HUDEP-2 (cell line): Measurements from ENCODE around the gene ABTB2.

Experiments used
- DNase-seq, 76 experiments: peaks; one replicate each; lab custom pipeline; 2025; ENCODE audit not compliant: unreplicated experiment in 76 of 76; lab: John Stamatoyannopoulos, UW

ABTB2 gene

DNA sequence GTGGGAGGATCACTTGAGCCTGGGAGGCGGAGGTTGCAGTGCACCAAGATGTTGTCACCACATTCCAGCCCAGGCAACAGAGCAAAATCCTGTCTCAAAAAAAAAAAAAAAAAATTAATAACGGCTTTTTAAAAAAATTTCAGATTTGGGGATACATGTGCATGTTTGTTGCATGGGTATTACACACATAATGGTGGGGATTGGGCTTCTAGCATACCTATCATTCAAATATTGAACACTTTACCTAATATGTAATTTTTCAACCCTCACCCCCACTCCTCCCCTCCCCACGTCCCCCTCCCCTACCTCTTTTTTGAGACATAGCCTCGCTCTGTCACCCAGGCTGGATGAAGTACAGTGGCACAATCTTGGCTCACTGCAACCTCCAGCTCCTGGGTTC is 40.1 kb downstream of the ABTB2 start:
- DNase-seq, result no peak

DNA sequence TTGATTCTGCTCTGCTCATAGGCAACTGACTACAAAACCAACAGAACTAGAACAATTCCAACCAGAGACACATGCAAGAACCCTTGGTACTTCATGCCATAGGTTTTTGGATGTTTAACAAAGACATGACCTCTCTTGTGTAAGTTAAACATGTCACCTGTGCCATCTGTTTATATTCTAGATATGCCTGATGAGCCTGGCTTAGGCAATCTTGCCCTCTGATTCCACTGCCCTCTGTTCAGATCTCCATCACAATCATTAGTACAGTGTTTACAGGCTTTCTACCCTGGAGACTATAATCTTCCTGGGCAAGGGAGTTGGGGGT is 40.8 kb downstream of the ABTB2 start:
- no peak for DNase-seq

DNA sequence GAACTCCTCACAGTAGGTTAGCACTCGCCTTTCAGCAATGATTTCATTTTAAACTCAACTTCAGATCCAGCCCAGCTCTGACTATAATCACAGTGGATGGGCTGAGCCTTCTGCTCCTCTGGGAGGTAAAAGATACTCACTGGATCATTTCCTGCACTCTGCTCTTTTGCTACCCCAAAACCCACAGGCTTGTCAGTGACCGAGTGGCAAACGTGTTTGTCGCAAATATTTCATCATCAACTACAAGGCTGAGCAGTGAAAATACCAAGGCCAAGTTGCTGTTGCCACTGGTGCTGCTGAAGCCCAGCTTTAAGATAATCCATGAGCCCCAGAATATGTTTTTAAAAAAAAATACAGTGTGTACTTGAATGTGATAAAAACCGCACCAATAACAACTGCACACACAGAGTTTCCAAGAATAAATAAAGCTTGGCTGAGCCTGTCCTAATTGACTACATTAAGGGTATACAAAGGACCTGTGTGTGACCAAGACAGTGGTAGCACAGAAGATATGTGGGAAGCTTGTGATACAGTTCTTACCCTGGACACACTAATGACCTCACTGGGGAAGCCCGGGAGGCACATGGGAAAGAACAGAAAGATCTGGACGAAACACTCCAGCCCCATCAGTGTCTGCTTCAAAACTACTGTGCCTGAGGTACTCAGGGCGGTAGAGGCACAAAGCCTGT is 41.3 kb downstream of the ABTB2 start:
- DNase-seq, result no peak

DNA sequence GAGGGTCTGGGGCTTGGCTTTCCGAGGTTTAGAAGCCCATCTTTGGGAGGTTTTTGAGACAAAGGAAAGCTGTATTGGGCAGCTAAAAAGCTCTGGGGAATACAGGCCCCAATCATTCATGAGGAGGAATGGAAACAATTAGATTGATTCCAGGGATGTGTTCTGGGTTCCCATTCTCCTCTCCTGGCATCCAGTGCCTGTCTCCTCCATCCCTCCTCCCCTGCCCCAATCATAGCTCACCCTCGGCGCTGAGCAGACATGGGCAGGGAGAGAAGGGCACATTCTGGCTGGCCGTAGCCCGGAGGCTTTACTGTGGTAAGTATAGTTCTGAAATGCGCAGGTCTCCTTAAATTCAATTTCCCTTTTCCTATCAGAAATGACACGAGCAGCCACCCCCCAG is 42.4 kb downstream of the ABTB2 start:
- DNase-seq, result no peak

DNA sequence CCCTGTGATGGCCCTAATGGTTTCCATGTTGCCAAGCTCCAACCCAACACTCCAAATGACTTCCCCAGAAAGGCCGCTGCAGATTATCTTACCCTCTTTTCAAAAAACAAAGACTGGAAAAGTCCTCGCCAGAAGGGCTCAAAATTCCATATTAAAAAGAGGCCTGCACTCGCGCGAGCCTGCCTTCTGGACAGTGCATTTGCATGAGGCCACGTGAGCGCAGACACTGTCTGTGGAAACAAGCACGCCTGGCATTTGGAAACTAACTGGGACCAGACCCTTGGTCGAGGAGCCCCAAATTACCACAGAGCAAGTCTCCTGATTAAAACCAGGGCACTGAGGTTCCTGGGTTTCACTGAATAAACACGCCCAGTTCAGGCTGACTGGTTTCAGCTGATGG is 42.9 kb downstream of the ABTB2 start:
- no peak for DNase-seq

DNA sequence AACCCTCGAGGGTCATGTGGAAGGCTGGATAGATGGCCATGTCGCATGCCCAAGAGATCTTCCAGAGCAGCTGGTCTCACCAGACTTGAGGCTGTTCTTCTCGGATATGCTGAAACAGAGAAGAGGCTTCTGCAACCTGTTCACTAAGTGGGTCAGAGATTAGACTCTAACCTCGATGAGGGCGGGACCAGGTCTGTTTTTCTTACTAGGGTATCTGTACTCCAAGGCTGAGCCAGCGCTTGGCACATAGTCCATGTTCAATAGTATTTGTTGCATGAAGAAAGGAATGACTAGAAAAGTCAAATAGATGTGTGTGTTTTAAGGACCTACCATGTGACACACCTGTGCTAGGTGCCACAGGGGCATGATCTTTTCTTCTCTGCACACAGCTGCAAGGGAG is 43.6 kb downstream of the ABTB2 start:
- DNase-seq, result no peak

DNA sequence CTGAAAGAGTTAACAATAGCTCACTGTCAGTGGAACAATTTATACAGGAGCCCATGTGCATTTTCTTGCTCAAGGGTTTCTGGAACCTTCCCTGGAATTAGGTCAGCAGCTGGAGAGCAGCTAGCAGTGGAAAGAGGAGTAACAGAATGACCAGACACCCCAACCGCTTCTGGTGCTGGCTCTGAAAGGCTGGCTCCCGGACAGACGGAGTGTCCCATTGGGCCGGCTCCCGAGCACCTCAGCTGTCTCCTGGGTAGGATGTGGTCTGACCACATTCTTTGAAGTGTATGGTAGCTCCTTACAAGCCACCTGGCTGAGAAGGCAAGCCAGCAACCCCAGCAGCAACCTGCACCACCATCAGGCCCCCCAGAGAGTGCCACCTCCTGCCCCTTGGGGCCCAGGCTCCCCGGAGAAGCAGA is 44.7 kb downstream of the ABTB2 start:
- DNase-seq, result no peak

DNA sequence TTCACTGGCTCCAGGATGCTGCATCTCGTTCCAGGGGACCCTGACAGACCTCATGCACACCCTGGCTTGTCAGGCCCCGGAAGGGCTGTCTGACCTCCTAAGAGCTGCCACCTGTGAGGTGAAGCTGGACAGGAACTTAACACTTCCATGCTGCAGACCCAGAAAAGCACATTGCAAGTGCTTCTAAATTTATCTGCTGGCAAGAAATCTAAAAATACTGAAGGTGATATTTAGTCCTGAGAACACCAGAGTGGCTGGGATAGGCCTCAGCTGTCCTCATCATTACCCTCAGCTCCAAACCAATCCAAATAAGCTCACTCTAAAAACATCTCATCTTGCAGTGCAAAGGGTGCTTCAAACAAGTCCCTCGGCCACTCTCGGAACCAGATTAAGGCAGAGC is 46.7 kb downstream of the ABTB2 start:
- no peak for DNase-seq

DNA sequence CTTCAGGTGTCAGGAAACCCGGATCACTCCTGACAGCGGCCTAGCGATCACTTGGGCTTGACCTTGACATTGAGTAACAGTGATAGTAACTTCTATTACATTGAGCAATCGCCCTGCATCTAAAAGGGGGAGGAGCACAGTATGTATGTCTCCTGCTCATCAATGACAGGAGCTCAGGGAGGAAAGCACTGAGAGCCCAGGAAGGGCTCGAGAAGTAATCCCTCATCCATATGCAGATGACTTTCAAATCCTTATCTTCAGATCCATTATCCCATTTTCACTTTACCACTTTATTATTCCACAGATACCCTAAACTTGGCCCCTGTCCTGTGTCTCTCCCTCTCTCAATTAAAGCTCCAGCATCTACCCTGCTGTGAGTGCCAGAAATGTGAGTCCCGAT is 47.8 kb downstream of the ABTB2 start:
- DNase-seq, result no peak

DNA sequence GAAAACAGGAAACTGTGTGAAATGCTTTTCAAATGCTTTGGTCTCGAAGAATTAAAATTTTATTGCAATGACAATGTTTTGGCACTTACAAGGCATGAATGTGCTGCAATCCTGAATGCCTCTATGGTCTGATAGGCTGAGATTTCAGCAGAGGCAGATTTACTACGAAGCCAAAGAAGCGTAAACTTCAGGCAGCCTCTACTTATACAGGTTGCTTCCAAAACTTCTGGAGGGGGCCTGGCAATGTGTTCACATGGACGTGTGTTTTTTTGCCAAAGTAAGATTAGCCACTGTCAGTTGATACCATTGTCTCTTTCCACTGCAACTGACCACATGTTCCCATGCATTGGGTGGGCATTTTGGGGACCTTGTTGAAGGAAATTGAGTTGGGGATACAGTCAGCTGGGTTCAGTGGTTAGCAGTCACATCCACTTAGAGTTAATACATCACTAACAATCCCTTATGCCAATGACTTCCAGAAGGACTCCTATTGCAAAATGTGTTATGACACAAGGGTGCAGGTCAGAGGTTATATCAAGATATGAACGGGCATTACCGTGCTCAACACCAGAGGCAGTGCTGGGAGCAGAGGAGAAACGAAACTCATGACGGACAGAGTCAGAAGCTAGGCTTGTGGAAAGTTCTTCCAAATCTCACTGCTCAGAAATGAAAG is 48.8 kb downstream of the ABTB2 start:
- DNase-seq, result no peak

DNA sequence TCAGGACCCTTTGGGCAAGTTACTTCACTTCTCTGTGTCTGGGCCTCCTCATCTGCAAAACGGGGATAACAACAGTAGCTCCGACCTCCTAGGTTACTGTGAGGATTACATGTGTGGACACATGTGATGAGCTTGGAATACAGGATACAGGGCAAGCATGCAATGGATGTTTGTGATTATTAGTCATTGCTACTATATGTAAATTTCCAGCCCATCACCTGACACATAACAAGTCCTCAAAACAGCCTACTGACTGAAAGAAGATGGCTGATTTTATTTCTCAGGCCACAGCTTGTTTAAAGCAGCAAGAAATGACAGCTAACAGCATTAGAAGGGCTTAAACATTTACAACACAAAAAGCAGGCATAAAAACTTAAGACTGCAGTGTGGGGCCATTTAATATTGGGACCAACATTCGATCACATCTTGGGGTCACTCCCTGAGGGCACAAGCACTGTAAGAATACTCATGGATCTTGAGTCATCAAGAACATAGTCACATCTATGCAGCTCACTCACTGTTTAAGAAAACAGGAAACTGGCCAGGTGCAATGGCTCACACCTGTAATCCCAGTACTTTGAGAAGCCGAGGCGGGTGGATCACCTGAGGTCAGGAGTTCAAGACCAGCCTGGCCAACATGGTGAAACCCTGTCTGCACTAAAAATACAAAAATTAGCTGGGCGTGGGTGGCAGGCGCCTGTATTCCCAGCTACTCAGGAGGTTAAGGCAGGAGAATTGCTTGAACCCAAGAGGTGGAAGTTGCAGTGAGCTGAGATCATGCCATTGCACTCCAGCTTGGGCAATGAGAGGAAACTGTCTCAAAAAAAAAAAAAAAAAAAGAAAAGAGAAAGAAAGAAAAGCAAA is 49.5 kb downstream of the ABTB2 start:
- no peak for DNase-seq

DNA sequence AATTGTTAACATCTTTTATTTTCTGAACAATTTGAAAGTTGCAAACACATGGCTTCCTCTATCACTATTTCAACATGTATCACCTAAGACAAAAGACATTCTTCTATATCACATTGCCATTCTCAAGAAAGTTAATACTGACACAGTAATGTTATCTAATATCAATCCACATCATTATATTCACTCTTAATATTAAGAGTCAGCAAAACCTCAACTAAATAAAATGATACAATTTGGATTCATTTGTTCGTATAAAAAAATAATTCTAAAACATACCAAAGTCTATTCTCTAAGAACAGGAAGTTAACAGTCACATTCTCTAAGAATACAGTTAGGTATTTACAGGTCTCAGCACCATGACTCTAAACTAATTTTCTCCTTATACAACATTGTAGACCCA is 52.0 kb downstream of the ABTB2 start:
- no peak for DNase-seq

DNA sequence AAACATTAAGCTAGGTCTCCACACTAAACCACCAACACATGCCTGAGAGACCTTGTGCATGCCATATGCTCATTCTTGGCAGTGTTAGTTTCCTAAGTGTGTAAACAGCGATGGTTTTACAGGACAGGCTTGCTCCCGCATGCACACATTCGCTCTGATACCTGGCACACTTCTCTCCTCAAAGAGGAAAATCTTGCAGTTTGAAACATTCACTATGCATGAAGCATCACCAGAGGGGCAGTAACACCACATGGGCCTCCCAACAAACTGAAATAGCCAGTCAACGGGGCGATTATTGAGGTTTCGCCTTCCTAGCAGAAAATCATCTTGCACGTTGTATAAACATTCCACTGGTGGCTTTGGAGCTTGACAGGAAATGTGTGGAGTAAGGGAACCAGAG is 52.6 kb downstream of the ABTB2 start:
- no peak for DNase-seq

DNA sequence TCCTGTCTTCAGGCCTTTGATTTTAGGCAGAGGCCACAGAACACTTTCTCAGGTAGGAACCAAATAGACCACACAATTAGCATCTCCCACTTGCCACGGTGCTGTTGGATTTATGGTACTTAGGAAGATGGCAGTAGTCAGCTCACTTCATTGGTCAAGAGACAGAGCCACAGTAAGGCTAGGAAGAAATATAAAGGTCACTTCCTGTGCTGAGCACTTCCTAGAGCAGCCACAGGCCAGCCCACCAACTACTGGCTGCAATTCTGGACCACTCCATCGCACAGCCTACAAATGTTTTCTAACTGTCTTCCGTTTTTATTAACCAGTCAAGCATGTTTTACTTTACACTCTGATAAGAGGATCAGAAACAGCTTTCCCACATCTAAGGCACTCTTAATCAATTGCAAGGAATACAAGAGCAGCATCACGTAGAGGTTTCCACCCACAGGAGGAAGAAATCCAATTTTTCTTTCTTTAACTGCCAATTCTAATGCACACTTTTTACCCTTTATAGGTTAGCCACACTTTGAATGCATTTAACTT is 54.7 kb downstream of the ABTB2 start:
- no peak for DNase-seq

DNA sequence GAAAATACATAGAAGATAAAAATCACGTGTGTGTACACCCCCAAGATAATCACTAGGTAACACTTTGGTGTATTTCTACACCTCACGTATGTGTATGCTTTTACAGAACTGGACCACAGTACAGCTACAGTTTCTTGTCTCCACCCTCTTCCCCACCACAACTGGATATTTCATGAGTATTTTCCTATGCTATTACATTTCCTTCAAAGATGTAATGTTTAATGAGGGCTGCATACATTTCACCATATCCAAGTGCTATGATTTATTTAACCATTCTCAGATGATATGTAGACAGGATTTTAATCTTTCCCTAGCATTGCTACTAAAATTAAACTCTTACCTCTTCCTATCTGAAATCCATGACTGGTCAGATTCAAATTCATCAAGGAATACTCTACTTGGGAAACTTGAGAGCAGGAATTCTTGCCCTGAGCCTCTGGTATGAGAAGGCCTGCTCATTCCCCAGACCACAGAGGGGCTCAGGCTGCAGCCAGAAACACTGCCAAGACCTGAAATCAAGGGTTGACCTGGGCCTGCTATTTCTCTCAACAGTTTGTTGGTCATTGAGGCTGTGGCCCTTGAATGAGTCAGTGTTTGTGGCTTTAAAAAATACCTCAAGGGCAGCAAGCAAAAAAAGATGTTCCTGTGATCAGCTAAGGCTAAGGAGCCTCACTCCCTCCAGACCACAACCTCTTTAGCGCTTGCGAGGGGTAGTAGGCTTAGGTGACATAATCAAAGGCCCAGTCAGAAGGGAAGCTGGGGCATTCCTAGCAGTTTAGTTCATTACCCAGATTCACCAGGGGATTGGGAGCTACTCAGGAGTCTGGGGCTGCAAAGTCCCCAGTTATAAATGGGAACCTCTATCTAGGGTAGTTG is 55.5 kb downstream of the ABTB2 start:
- no peak for DNase-seq

DNA sequence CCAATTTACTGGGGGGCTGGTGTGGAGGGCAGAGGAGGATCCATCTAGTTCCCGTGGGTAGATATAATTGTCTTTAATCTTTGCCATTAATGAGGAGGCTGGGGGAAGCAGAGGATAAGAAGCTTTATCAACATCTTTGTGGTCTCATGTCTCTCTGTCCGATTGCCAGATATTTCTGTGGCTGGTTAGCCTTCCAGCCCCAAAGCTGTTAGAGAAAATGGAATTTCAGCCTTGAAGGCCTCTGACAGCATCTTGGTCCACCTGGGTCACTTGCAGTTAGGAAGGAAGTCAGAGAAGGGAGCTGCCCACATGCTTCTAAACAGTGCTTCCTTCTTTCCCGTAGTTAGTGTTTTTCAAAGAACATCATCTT is 56.9 kb downstream of the ABTB2 start:
- DNase-seq, result peak in 1 of 76 experiments; percentile 2

DNA sequence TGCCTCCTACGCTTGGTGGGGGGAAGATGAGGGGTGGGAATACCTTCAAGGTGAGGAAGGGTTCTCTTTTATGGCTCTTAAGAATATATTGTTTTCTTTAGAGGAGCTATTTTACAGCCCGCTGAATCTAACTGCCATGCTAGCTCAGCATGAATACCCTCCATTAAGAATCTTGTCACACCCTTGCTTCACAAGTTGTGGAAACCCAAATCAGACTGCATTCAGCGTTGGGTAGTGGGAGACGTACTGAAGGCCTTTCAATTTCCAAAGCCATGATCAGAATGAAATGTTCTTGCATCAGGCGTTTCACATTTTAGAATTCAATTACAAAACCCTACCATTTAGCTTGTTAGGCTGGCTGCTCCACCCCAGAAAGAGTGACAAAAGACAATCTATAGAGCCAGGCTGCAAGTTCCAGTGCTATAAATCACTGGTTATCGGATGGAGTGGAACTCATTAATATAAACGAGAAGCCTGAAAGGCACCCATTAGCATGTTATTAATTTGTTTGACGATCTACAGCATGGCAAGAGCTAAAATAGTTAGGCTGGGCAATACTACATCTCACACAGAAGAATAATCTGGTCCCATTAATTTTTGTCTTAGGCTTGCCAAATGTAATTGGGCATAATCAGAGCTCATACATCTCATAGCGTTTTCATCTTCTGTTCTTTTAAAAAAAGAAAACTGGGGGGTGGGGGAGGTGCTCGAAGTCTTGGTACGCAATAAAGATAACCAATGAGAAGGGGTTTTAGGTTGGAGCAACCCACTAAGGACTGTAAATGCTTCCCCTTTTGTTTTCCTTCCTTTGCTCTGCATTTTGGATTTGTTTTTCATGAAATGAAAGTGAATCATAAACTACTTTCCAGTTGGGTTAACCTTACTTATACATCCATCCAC is 57.5 kb downstream of the ABTB2 start:
- no peak for DNase-seq

DNA sequence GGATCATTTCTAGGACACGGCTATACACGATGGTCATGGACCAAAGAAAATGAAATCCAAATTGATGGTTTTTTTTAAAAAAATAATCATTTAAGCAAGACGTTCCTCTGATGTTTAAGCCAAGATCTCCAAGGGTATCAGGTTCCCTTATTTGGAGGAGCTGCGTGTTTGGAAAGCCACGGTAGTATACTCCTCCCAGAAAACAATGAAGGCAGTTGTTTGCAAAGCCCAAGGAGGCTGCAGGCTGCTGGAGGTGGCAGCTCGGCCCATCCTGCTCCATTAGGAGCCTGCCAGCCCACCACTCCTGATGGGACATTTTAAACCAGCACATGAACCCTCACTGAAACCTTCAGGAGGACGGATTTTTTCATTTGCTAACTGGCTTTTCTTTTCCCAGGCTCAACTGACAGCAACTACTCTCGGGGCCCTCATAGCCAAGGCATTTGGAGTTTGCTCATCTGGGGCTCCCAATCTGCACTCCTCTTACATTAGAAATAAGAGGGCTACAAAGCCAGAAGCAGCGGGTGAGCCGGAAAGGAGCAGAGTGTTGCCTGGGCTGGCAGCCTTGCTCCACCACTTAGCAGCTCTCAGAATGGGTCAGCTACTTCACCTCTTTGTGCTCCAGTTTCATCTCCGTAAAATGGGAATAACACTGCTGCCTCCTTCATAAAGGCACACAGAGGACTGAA is 58.4 kb downstream of the ABTB2 start:
- no peak for DNase-seq

DNA sequence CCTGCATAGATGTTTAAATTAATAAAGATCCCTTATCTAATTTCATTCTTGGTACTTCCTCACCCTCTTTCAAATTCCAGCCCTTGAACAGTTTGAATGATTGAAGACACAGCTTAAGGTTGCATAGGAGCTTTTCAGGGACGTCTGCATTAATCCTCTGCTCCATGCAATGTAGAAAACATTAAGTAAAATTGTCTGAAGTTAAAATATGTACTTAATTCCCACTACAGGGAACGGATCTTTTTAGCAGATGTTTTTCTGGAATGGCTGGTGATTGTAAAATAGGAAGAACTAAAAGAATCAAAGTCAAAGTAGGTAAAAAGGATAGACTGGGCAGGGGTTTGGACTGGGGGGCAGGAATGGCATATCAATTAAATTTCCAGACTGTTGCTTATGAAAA is 58.9 kb downstream of the ABTB2 start:
- DNase-seq, result no peak
